ENCODE results near the gene LTK. TPM values are rescaled to one million over a fixed set of nuclear protein-coding genes. Genes with fewer than 3 reads are reported as not detected.

LTK gene
- total and polyA plus RNA-seq, 12 donors = 0.11 to 1.6 (median 0.49) TPM

- intact Hi-C loops (cut with DNase I) = no loop called here
- no peak for ATAC-seq
- WGBS, 2 donors = 11 to 15% methylated on average over 37 to 56 of the region's 56 CpGs
- H3K27me3 ChIP-seq = peaks cover 16 to 49% (median 32%) of the 10 kb centered on the region in 7 donors
- H3K4me1 ChIP-seq = peaks cover 8 to 29% (median 27%) of the 10 kb centered on the region in 9 donors
- no peaks in the 10 kb centered on the region for H3K9me3 ChIP-seq
- no peak overlapping the region for H3K27ac ChIP-seq
- H3K4me3 ChIP-seq = peak overlapping the region in 6 of 10 donors; percentile 22 to 51 (median 42)
- no peak for DNase-seq
- TF ChIP-seq CTCF (IDR thresholded peaks at IDR 0.05) = no peak
- no peaks in the 10 kb centered on the region for H3K36me3 ChIP-seq
Measured at GRCh38 chr15:41511331-41511898, 2.2 kb downstream of the LTK start.

- no peak overlapping the region for H3K4me3 ChIP-seq
- 81 to 84% methylated on average over 7 of the region's 7 CpGs for WGBS, 2 donors
- peaks cover 8 to 29% (median 27%) of the 10 kb centered on the region in 9 donors for H3K4me1 ChIP-seq
- TF ChIP-seq CTCF (IDR thresholded peaks at IDR 0.05) = no peak
- DNase-seq (no peak), ATAC-seq (no peak)
- no peaks in the 10 kb centered on the region for H3K36me3 ChIP-seq
- no peak overlapping the region for H3K27ac ChIP-seq
- intact Hi-C loops (cut with DNase I) = no loop called here
- H3K27me3 ChIP-seq = peaks cover 16 to 49% (median 32%) of the 10 kb centered on the region in 7 donors
- no peaks in the 10 kb centered on the region for H3K9me3 ChIP-seq
Measured at GRCh38 chr15:41510728-41511127, 2.9 kb downstream of the LTK start.

- 59 to 65% methylated on average over 7 of the region's 7 CpGs for WGBS, 2 donors
Measured at GRCh38 chr15:41507820-41508290, 5.8 kb downstream of the LTK start.

GRCh38 chr15:41506796-41507341, 6.8 kb downstream of the LTK start:
- no peak for TF ChIP-seq CTCF (IDR thresholded peaks at IDR 0.05)
- peaks cover 19 to 43% (median 39%) of the 10 kb centered on the region in 7 donors for H3K27me3 ChIP-seq
- DNase-seq = no peak
- no peak overlapping the region for H3K27ac ChIP-seq
- H3K4me1 ChIP-seq = peaks cover 4 to 22% (median 18%) of the 10 kb centered on the region in 9 donors
- intact Hi-C loops (cut with DNase I) = no loop called here
- H3K36me3 ChIP-seq = no peaks in the 10 kb centered on the region
- ATAC-seq = no peak
- WGBS, 2 donors = 73 to 77% methylated on average over 10 of the region's 10 CpGs
- H3K9me3 ChIP-seq = no peaks in the 10 kb centered on the region
- H3K4me3 ChIP-seq = no peak overlapping the region

More at GRCh38 chr15:41507820-41508290, 5.8 kb downstream of the LTK start:
- peaks cover 8 to 22% (median 18%) of the 10 kb centered on the region in 9 donors for H3K4me1 ChIP-seq
- no peaks in the 10 kb centered on the region for H3K36me3 ChIP-seq
- H3K27me3 ChIP-seq = peaks cover 20 to 43% (median 39%) of the 10 kb centered on the region in 7 donors
- DNase-seq = peak in 1 of 2 donors; percentile 45
- intact Hi-C loops (cut with DNase I) = loop anchor here in 1 of 10 donors (2.0 kb wide), 1 partner anchor 67 kb away; no protein-coding TSS in a partner anchor
- H3K27ac ChIP-seq = no peak overlapping the region
- TF ChIP-seq CTCF (IDR thresholded peaks at IDR 0.05) = no peak
- H3K9me3 ChIP-seq = no peaks in the 10 kb centered on the region
- no peak overlapping the region for H3K4me3 ChIP-seq
- peak in 6 of 8 donors; percentile 35 to 70 (median 42) for ATAC-seq
